Umbilical cord (tissue), 2 donors: ENCODE data around the gene RDH14. TPM values are rescaled to one million over a fixed set of nuclear protein-coding genes. Genes with fewer than 3 reads are reported as not detected.

Source experiments
- DNase-seq: peaks from one replicate; pipeline ENCODE4 v3.0.0-alpha.2; 2015; ENCODE audit warnings: low spot score
- total RNA-seq: library from RNA; depleted of rRNA; stranded (reverse); fragments of >200 nt; gene quantifications from one replicate; pipeline ENCODE4 v1.2.3, GENCODE V29; 2014; ENCODE audit warnings: low replicate concordance; ENCODE audit not compliant: insufficient read depth

Gene RDH14
- total RNA-seq, 1 donor from 2014 or later, result 50.1 TPM

- DNase-seq, result no peak
These were observed 5.8 kb upstream of the RDH14 start for GRCh38 chr2:18566145-18566769.

- no peak for DNase-seq
These were observed 288 bp upstream of the RDH14 start for GRCh38 chr2:18560797-18561085.

GRCh38 chr2:18559531-18560030 is 872 bp downstream of the RDH14 start:
- DNase-seq, result no peak

GRCh38 chr2:18558458-18558857 is 2.0 kb downstream of the RDH14 start:
- DNase-seq, result no peak

GRCh38 chr2:18557121-18557520 is 3.3 kb downstream of the RDH14 start:
- DNase-seq, result no peak

- no peak for DNase-seq
These were observed 7.9 kb downstream of the RDH14 start for GRCh38 chr2:18552351-18553077.

GRCh38 chr2:18551623-18552022 is 8.8 kb downstream of the RDH14 start:
- no peak for DNase-seq

GRCh38 chr2:18551169-18551568 is 9.3 kb downstream of the RDH14 start:
- no peak for DNase-seq

GRCh38 chr2:18550433-18550832 is 10.0 kb downstream of the RDH14 start:
- no peak for DNase-seq

- no peak for DNase-seq
These were observed 11.4 kb downstream of the RDH14 start for GRCh38 chr2:18549083-18549482.

- peak; percentile 16 for DNase-seq
These were observed 11.8 kb downstream of the RDH14 start for GRCh38 chr2:18548621-18549020.

- DNase-seq, result peak; percentile 76
These were observed 13.9 kb downstream of the RDH14 start for GRCh38 chr2:18546567-18546966.

- no peak for DNase-seq
These were observed 15.1 kb downstream of the RDH14 start for GRCh38 chr2:18545384-18545783.

GRCh38 chr2:18544171-18544570 is 16.3 kb downstream of the RDH14 start:
- DNase-seq, result no peak

GRCh38 chr2:18540872-18541271 is 19.6 kb downstream of the RDH14 start:
- DNase-seq, result no peak

GRCh38 chr2:18536697-18537096 is 23.8 kb downstream of the RDH14 start:
- DNase-seq, result no peak

- DNase-seq, result no peak
These were observed 24.4 kb downstream of the RDH14 start for GRCh38 chr2:18536100-18536499.

GRCh38 chr2:18531194-18531593 is 29.3 kb downstream of the RDH14 start:
- DNase-seq, result peak; percentile 21

GRCh38 chr2:18527822-18528221 is 32.6 kb downstream of the RDH14 start:
- no peak for DNase-seq

GRCh38 chr2:18527326-18527725 is 33.1 kb downstream of the RDH14 start:
- no peak for DNase-seq

- no peak for DNase-seq
These were observed 34.0 kb downstream of the RDH14 start for GRCh38 chr2:18526429-18526828.

- DNase-seq, result no peak
These were observed 34.6 kb downstream of the RDH14 start for GRCh38 chr2:18525852-18526251.

GRCh38 chr2:18525236-18525635 is 35.2 kb downstream of the RDH14 start:
- peak; percentile 41 for DNase-seq
